H1 (cell line): Measurements from ENCODE around the gene PRICKLE1. TPM values are rescaled to one million over a fixed set of nuclear protein-coding genes. Genes with fewer than 3 reads are reported as not detected.

Experiments used
- GTF2F1 ChIP-seq: IDR thresholded peaks from 2 replicates; pipeline ENCODE4 v1.6.1; 2012; ENCODE audit warnings: low read depth, low read length, improper control_type of control experiment, borderline replicate concordance
- polyA plus RNA-seq, 7 experiments: library from polyadenylated mRNA; depleted of rRNA in 3 of 7; stranded (reverse) in 5 of 7; unstranded in 2 of 7; fragments of >200 nt in 5 of 7; fragments of 200-250 nt in 2 of 7; gene quantifications; 1 replicate in 5 of 7; 2 replicates in 1 of 7; 4 replicates in 1 of 7; pipeline versions ENCODE4 v1.2.1 to v1.2.3, GENCODE V29; 2011 to 2013; ENCODE audit warnings: missing spikeins in 2 of 7, mixed read lengths in 2 of 7
- total RNA-seq: library from RNA; stranded (reverse); fragmentation: NEBNext Ultra II Directional; extraction: Animal tissue kit (Norgen Biotek cat#: 25700); gene quantifications from 2 replicates; pipeline ENCODE4 v1.2.1, GENCODE V29; 2021

The PRICKLE1 gene
- total and polyA plus RNA-seq, 2 of the 8 experiments (the other 6 are each of a cell fraction or from before 2014, with no cell fraction given): 14.0 to 22.4 TPM

DNA sequence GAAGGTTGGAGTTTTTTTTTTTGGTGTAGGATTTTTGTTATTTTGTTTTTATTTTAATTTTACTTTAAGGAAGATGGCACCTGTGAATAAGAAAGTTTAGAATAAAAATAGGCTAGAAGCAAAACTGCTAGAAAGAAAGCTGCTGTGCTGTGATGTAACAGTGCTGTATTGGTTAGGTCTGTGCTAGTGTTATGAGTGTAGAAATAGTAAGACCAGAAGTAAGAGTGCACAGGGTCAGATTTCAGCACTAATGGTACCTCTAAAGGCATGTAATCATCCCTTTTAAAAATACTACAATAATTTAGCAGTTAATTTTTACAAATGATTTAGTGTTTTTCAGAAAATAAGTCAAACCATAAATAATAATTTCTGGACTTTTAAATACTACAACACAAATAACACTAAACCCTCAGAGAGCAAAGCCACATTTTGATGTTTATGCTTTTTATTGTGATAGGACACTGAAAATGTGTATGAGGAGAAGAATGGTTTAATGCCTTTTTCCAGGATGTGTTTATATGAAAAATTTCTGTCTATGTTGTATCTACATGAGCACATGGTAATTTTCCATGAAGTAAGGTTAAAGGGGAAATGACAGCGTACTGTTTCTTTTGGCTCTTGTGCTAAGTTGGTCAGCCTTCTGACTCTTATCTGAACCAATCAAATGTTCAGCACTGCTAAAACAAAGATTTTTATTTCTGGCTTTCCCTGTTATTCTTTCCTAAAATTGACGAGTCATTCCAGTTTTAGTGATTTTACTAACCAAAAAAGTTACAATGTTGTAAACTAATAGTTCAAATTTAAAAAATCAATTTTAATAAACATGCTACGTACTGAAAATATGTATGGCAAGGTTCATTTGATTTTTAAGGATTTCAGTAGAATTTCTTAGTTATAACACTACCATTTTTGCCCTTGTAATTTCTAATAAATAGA, 167.4 kb downstream of the PRICKLE1 start (continued):
- TF ChIP-seq GTF2F1: no peak
